Measurements from ENCODE around the gene BLM. TPM values are rescaled to one million over a fixed set of nuclear protein-coding genes. Genes with fewer than 3 reads are reported as not detected.

BLM gene
- total and polyA plus RNA-seq, 2 of the 4 experiments (the other 2 are of a cell fraction) = 2.5 to 6.5 TPM

DNA sequence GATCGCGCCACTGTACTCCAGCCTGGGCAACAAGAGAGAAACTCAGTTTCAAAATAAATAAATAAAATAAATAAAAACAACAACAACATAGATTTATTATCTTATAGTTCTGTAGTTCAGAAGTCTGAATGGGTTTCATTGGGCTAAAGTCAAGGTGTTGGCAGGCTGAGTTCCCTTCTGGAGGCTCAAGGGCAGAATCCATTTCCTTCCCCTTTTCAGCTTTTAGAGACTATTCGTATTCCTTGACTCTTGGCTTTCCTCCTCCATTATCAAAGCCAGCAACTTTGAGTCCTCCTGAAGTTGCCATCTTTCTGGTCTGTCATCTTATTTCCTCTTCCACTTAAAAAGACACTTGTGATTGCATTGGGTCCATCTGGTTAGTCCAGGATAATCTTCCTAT, 12.1 kb downstream of the BLM start:
- DNase-seq (no peak), ATAC-seq (ENCODE audit: low read depth) (no peak)
- no peak overlapping the region for H4K91ac ChIP-seq (ENCODE audit: insufficient read depth, low read depth, low read length)
- peaks cover 4 to 29% of the 10 kb centered on the region in 2 experiments; a peak in 3 of 4 replicates for H3K79me1 ChIP-seq (ENCODE audit: low read depth in 1 of 2, low read length in 2 of 2)
- no peak overlapping the region for H3K23ac ChIP-seq (ENCODE audit: low read depth, low read length)
- H4K20me1 ChIP-seq (ENCODE audit: insufficient read depth, low read length) = no peaks in the 10 kb centered on the region
- TF ChIP-seq, protein P1, sequence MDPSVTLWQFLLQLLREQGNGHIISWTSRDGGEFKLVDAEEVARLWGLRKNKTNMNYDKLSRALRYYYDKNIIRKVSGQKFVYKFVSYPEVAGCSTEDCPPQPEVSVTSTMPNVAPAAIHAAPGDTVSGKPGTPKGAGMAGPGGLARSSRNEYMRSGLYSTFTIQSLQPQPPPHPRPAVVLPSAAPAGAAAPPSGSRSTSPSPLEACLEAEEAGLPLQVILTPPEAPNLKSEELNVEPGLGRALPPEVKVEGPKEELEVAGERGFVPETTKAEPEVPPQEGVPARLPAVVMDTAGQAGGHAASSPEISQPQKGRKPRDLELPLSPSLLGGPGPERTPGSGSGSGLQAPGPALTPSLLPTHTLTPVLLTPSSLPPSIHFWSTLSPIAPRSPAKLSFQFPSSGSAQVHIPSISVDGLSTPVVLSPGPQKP (IDR thresholded peaks at IDR 0.05; ENCODE audit: borderline replicate concordance, low read depth, low read length) = no peak
- TF ChIP-seq NFE2L2 (IDR thresholded peaks at IDR 0.05; ENCODE audit: low read depth, low read length) (no peak), CEBPB (IDR thresholded peaks at IDR 0.05; ENCODE audit: low read depth, low read length) (no peak), POLR2A (IDR thresholded peaks at IDR 0.05; ENCODE audit: low read depth, low read length) (no peak), MAZ (IDR thresholded peaks at IDR 0.05; ENCODE audit: borderline replicate concordance, low read depth, low read length) (no peak), MXI1 (IDR thresholded peaks at IDR 0.05; ENCODE audit: borderline replicate concordance, low read depth, low read length) (no peak), BHLHE40 (IDR thresholded peaks at IDR 0.05; ENCODE audit: low read depth, low read length) (no peak), RFX5 (IDR thresholded peaks at IDR 0.05; ENCODE audit: low read depth, low read length) (no peak), CHD1 (IDR thresholded peaks at IDR 0.05; ENCODE audit: low read depth, low read length) (no peak), RAD21 (IDR thresholded peaks at IDR 0.05; ENCODE audit: low read length) (no peak), SMC3 (IDR thresholded peaks at IDR 0.05; ENCODE audit: low read depth, low read length) (no peak)
- TF ChIP-seq, protein P2, sequence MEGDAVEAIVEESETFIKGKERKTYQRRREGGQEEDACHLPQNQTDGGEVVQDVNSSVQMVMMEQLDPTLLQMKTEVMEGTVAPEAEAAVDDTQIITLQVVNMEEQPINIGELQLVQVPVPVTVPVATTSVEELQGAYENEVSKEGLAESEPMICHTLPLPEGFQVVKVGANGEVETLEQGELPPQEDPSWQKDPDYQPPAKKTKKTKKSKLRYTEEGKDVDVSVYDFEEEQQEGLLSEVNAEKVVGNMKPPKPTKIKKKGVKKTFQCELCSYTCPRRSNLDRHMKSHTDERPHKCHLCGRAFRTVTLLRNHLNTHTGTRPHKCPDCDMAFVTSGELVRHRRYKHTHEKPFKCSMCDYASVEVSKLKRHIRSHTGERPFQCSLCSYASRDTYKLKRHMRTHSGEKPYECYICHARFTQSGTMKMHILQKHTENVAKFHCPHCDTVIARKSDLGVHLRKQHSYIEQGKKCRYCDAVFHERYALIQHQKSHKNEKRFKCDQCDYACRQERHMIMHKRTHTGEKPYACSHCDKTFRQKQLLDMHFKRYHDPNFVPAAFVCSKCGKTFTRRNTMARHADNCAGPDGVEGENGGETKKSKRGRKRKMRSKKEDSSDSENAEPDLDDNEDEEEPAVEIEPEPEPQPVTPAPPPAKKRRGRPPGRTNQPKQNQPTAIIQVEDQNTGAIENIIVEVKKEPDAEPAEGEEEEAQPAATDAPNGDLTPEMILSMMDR (conservative IDR thresholded peaks at IDR 0.05; ENCODE audit: low read depth, low read length) = no peak
- intact Hi-C loops (cut with micrococcal nuclease) = no loop called here
- H3K27ac ChIP-seq (ENCODE audit: insufficient read depth, low read length) = no peak overlapping the region
- H3K9me3 ChIP-seq (ENCODE audit: control insufficient read depth, insufficient read depth, low read length) = no peaks in the 10 kb centered on the region
- dilution Hi-C loops (cut with HindIII; ENCODE audit: low sequenced_read_pairs, unreplicated experiment) = no loop called here
- H2BK15ac ChIP-seq (ENCODE audit: low read depth, low read length) = no peak overlapping the region
- H3K56ac ChIP-seq (ENCODE audit: extremely low read depth, insufficient read depth, low read length) = no peak overlapping the region
- H2BK120ac ChIP-seq (ENCODE audit: low read depth, low read length) = no peak overlapping the region
- no peak overlapping the region for H3K9ac ChIP-seq (ENCODE audit: low read depth, low read length)
- no peak overlapping the region for H3K14ac ChIP-seq (replicated peaks; ENCODE audit: low read depth, low read length)
- CTCF ChIA-PET = no interaction called here
- H2AK9ac ChIP-seq (replicated peaks; ENCODE audit: low read depth, low read length, poor library complexity) = no peak overlapping the region
- no peak overlapping the region for H3K4me2 ChIP-seq (ENCODE audit: low read depth, low read length)
- no peak overlapping the region for H2AFZ ChIP-seq (replicated peaks; ENCODE audit: low read length, poor library complexity)
- H3K9me1 ChIP-seq (ENCODE audit: insufficient read depth, low read length) = 0 out of 2 replicates have a peak, but pooled peaks cover 2% of the 10 kb centered on the region
- no peaks in the 10 kb centered on the region for H3K36me3 ChIP-seq (ENCODE audit: control insufficient read depth, insufficient read depth, low read length)
- H2AK5ac ChIP-seq (ENCODE audit: low read depth, low read length) = no peak overlapping the region
- no peaks in the 10 kb centered on the region for H3K4me1 ChIP-seq (ENCODE audit: control insufficient read depth, insufficient read depth, low read length)
- no peak overlapping the region for H4K5ac ChIP-seq (ENCODE audit: low read depth, low read length)
- POLR2A ChIA-PET (ENCODE audit: unreplicated experiment) = no interaction called here
- no peak overlapping the region for H2BK5ac ChIP-seq (ENCODE audit: low read depth, low read length, poor library complexity, severe bottlenecking)
- no peak overlapping the region for H4K8ac ChIP-seq (ENCODE audit: low read depth in 2 of 2, low read length in 2 of 2)
- no peak overlapping the region for H2BK20ac ChIP-seq (ENCODE audit: low read depth, low read length)
- no CpG with 5 or more reads among the region's 3 CpGs for WGBS, 2 experiments (ENCODE audit: extremely low coverage in 2 of 2, insufficient read length in 1 of 2)
- no peak overlapping the region for H3K4me3 ChIP-seq (ENCODE audit: insufficient read depth, low read depth, low read length)
- H3K27me3 ChIP-seq (ENCODE audit: control insufficient read depth, insufficient read depth, low read length) = no peaks in the 10 kb centered on the region
- in situ Hi-C loops (cut with MboI; ENCODE audit: low sequenced_read_pairs) = no loop called here
- no TSS peak for BruUV-seq (replicated peaks)
- H3K18ac ChIP-seq (ENCODE audit: low read depth, low read length) = no peak overlapping the region
- no peak overlapping the region for H3K4ac ChIP-seq (ENCODE audit: low read depth, low read length)
